ENCODE results near the gene CDK13.

- TF ChIP-seq POU5F1 (IDR thresholded peaks at IDR 0.05; ENCODE audit: borderline replicate concordance, low read depth, low read length, partially characterized antibody) (no peak), PREB (CRISPR knock-in tag; IDR thresholded peaks at IDR 0.05) (no peak), NCOA4 (IDR thresholded peaks at IDR 0.05; ENCODE audit: partially characterized antibody) (no peak), E2F4 (CRISPR knock-in tag; IDR thresholded peaks at IDR 0.05; ENCODE audit: low read depth) (no peak)
Observed at GRCh38 chr7:40019558-40019957, 69.5 kb downstream of the CDK13 start.
